Amygdala (tissue), 56 donors: ENCODE data around the gene TANC1.

Experiments used
- DNase-seq, 56 donors: peaks; one replicate each; lab custom pipeline; 2025; lab: John Stamatoyannopoulos, UW

Gene TANC1

GRCh38 chr2:158993721-158994587 lies 25.5 kb downstream of the TANC1 start:
- DNase-seq = no peak

DNA sequence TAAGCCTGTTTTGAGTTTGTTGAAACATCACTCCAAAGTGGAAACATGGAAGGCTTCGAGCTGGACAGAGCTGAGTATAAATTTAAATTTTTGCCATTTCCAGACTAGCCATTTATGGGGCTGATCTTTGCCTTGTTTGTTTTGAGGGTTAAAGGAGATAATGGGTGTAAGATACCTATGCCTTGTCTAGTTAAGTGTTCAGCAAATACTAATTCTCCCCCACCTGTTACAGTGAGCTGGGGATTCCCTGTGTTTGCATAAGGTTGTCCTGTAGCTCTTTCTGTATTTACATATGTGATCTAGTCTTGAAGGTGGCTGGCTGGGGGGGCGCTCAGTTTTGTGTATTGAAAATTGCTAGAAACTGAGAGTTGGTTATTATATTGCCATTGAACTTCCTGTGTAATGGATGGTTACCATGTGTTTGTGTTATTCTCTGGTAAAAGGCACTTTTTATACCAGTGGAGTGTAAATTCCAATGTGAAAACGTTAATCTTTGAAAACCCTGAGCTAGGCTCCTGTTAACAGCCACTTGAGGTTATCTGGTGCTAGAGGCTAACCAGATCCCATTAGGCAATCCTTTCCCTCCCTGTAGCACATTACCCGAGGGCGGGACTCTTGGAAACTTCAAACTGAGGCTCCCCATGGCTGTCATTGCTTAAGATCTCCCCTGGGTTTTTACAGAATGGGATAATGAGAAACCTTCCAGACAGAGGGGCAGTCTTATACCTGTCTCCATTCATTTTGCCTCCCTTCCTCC lies 26.7 kb downstream of the TANC1 start:
- no peak for DNase-seq

- no peak for DNase-seq
Observed at GRCh38 chr2:158995677-158996049, 27.2 kb downstream of the TANC1 start.

- DNase-seq = no peak
Observed at GRCh38 chr2:158996378-158996993, 28.0 kb downstream of the TANC1 start.

GRCh38 chr2:158997037-158997790 lies 28.8 kb downstream of the TANC1 start:
- DNase-seq = no peak

GRCh38 chr2:158998551-158999248 lies 30.3 kb downstream of the TANC1 start:
- DNase-seq = peak in 22 of 56 donors; percentile 5 to 67 (median 31)

DNA sequence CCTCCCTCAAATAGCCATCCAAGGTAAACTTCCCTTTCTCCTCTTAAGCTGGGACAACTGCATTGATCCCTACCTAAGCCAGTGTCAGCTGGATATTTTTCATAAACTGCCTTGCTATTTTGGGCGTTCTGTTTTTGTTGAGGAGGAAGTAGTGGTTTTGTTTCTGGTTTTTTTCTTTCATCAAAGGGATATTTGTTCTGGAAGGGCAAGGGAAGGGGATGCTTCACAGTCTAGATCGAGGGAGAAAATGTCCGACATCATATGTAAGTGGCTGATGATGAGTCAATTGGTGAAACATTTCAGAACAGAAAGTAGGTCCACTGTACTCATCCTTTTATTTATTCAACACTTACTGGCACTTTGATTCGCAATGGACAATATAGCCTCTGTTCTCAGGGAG lies 31.0 kb downstream of the TANC1 start:
- DNase-seq = no peak

- DNase-seq = no peak
Observed at GRCh38 chr2:159000072-159000471, 31.6 kb downstream of the TANC1 start.

DNA sequence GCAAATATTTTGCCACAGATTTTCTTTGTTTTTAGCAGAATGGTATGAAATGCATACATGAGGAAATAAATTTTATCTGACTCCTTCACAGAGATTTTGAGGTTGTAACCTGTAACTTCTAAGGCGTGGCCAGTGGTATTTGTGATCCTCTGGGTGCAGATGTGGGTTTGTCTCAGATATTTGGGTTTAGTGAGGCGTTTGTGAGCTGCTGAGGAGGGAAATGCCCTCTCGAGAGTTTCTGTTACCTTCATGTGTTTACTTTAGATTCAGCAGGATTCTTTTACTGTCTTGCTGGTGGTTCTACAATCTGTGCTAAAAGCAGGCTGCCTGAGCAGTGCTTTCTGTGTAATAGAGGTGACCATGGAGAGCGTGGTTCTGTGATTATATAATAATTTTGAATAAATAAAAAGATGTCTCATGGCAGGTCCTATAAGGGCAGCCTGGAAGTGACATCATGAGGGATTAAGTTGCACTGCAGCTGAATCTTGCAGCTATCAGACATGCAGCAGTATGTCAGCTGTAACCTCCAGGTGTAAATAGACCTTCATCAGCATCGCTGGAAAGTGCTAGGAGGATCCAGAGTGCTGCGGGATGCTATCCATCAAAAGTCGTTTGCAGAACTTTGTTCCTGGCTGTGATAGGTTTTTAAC lies 34.1 kb downstream of the TANC1 start:
- no peak for DNase-seq

- no peak for DNase-seq
Observed at GRCh38 chr2:159003555-159003954, 35.1 kb downstream of the TANC1 start.

DNA sequence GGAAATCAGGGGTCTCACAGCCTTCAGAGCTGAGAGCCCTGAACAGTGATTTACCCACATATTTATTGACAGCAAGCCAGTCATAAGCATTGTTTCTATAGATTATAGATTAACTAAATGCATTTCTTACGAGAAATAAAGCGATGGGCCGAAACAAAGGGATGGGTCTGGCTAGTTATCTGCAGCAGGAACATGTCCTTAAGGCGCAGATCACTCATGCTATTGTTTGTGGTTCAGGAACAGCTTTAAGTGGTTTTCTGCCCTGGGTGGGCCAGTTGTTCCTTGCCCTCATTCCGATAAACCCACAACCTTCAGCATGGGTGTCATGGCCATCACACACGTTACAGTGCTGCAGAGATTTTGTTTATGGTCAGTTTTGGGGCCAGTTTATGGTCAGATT lies 36.4 kb downstream of the TANC1 start:
- no peak for DNase-seq

DNA sequence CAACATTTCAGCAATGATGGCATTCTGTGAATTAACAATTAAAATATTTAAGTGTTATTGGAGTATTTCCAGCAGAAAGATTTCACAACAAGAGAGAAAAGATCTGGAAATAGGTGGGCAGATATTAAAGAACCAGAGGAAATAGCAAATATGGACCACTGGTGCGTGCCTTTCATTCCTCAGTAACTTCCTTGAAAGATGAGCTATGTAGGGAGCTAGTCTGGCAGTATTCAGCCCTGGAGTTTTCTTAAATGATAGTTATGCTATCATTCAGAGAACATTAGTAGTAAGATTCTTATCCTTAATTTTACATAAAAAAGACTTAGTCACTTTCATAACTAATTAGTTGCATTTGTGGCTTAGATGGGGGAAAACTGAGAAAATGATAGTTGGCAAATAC lies 41.5 kb downstream of the TANC1 start:
- no peak for DNase-seq

DNA sequence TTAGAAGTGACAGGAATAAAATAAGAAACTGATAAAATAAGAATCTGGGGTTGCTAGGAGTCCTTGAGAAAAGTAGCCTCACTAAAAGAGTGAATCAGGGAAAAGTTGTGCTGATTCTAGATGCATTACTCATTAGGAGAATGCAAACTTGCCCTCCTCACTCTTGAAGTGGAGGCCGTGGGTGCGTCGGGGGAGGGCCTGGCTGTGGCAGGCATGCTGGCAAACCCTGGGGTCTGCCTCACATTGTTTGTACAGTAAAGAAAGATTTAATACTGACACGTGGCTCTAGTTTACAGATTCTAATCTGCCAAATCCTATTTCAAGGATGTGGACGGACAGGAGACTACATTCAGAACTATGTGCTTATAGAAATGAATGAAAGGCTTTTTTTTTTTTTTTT lies 41.9 kb downstream of the TANC1 start:
- DNase-seq = no peak

- DNase-seq = no peak
Observed at GRCh38 chr2:159010963-159011362, 42.5 kb downstream of the TANC1 start.

- no peak for DNase-seq
Observed at GRCh38 chr2:159012142-159012541, 43.7 kb downstream of the TANC1 start.

- no peak for DNase-seq
Observed at GRCh38 chr2:159013103-159013502, 44.7 kb downstream of the TANC1 start.

DNA sequence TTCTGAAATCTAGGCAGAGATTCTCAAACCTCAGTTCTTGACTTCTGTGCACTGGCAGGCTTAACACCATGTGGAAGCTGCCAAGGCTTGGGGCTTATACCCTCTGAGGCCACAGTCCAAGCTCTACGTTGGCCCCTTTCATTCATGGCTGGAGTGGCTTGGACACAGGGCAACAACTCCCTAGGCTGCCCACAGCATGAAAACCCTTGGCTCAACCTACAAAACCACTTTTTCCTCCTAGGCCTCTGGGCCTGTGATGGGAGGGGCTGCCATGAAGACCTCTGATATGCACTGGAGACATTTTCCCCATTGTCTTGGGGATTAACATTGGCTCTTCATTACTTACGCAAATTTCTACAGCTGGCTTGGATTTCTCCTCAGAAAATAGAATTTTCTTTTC lies 46.7 kb downstream of the TANC1 start:
- DNase-seq = no peak

- DNase-seq = no peak
Observed at GRCh38 chr2:159015823-159016222, 47.4 kb downstream of the TANC1 start.

DNA sequence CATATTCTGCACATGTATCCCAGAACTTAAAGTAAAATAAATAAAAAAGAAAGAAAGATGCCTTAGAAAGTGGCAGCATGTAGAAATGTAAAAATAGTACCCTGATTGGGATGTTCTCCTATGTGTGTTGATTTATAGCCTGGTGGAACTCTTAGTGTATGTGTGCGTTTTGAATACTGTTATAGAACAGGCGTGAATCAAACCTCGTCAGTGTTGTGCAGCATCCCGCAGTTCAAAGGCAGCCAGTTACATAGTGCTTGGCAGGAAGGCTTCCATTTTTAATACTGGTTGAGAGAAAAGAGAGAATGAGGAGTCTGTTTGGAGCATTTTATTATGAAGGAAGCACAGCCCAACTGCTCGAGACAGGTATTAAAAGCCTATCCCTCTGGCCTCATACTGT lies 49.4 kb downstream of the TANC1 start:
- DNase-seq = no peak

DNA sequence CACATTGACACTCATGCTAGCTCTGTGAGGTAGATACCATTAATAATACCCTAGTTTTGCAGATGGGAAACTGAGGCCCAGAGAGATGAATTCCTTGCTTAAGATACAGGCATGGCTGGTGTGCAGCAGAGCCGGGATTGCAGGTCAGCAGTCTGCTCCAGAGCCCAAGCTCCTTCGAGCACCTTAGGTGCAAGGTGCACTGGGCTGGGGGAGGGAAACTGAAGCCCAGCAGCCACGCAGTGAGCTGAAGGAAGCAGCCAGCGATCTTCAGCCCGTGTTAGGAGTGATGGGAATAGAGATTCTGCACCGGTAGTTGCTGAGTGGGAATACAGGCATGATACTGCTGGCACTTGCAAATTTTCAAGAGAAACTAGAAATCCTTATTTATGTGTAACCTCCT lies 50.6 kb downstream of the TANC1 start:
- no peak for DNase-seq
